Measurements from ENCODE around the gene ZHX3.
"Not testable (repeated sequence)": the region's sequence is repeated elsewhere in the genome, so short reads cannot be mapped to it uniquely, and the experiment has no call there.

Gene ZHX3

GRCh38 chr20:41242352-41242751 lies 75.2 kb downstream of the ZHX3 start:
- no peak overlapping the region for H2BK120ac ChIP-seq (ENCODE audit: low read depth, low read length)
- no peak overlapping the region for H2AK5ac ChIP-seq (ENCODE audit: low read depth, low read length)
- no peak overlapping the region for H2BK15ac ChIP-seq (ENCODE audit: low read length)
- no peaks in the 10 kb centered on the region for H3K79me1 ChIP-seq (ENCODE audit: low read depth, low read length)
- H3K9ac ChIP-seq (ENCODE audit: low read depth, low read length, poor library complexity), result no peak overlapping the region
- DNase-seq (ENCODE audit: low spot score), result no peak
- H4K8ac ChIP-seq (ENCODE audit: low read depth, low read length), result no peak overlapping the region
- H3K27me3 ChIP-seq (ENCODE audit: control insufficient read depth in 3 of 3, insufficient read depth in 3 of 3, low read depth in 1 of 3, low read length in 3 of 3), result no peaks in the 10 kb centered on the region
- no peak overlapping the region for H3K4ac ChIP-seq (ENCODE audit: low read length)
- no CpG with 5 or more reads among the region's 1 CpG for WGBS, 2 donors (ENCODE audit: extremely low coverage in 2 of 2, insufficient read length in 2 of 2, insufficient replicate concordance in 1 of 2)
- no peak overlapping the region for H3K14ac ChIP-seq (ENCODE audit: low read length)
- no peak overlapping the region for H4K91ac ChIP-seq (ENCODE audit: low read depth, low read length, poor library complexity)
- no peak overlapping the region for H2AFZ ChIP-seq (ENCODE audit: low read length)
- H3K36me3 ChIP-seq (replicated peaks in 1 of 2; ENCODE audit: control insufficient read depth in 2 of 2, insufficient read depth in 2 of 2, low read length in 2 of 2), result no peaks in the 10 kb centered on the region
- no peak overlapping the region for H3K23ac ChIP-seq (ENCODE audit: low read depth, low read length, poor library complexity)
- no peak overlapping the region for H3K4me3 ChIP-seq (ENCODE audit: low read length in 2 of 2)
- H3K4me2 ChIP-seq (ENCODE audit: insufficient read depth, low read length, poor library complexity, severe bottlenecking), result no peak overlapping the region
- peaks cover 4 to 10% of the 10 kb centered on the region in 2 donors for H3K4me1 ChIP-seq (ENCODE audit: control insufficient read depth in 2 of 2, insufficient read depth in 1 of 2, low read depth in 1 of 2, low read length in 2 of 2)
- no peak overlapping the region for H2BK5ac ChIP-seq (ENCODE audit: low read length)
- no peak overlapping the region for H2BK12ac ChIP-seq (ENCODE audit: low read length)
- H3K27ac ChIP-seq (replicated peaks; ENCODE audit: low read length), result no peak overlapping the region
- no peaks in the 10 kb centered on the region for H3K9me3 ChIP-seq (replicated peaks in 1 of 2; ENCODE audit: control insufficient read depth in 2 of 2, insufficient read depth in 1 of 2, low read depth in 1 of 2, low read length in 2 of 2)
- no peak overlapping the region for H3K18ac ChIP-seq (ENCODE audit: low read length)

GRCh38 chr20:41237233-41237632 lies 80.3 kb downstream of the ZHX3 start:
- not testable (repeated sequence) for DNase-seq (ENCODE audit: low spot score); H2BK5ac ChIP-seq (ENCODE audit: low read length); H4K8ac ChIP-seq (ENCODE audit: low read depth, low read length); H3K36me3 ChIP-seq (replicated peaks in 1 of 2; ENCODE audit: control insufficient read depth in 2 of 2, insufficient read depth in 2 of 2, low read length in 2 of 2); H3K27me3 ChIP-seq (ENCODE audit: control insufficient read depth in 3 of 3, insufficient read depth in 3 of 3, low read depth in 1 of 3, low read length in 3 of 3); H3K79me1 ChIP-seq (ENCODE audit: low read depth, low read length); H3K14ac ChIP-seq (ENCODE audit: low read length); H4K91ac ChIP-seq (ENCODE audit: low read depth, low read length, poor library complexity); H2BK12ac ChIP-seq (ENCODE audit: low read length); H3K4me1 ChIP-seq (ENCODE audit: control insufficient read depth in 2 of 2, insufficient read depth in 1 of 2, low read depth in 1 of 2, low read length in 2 of 2); H3K4me3 ChIP-seq (ENCODE audit: low read length in 2 of 2); H3K23ac ChIP-seq (ENCODE audit: low read depth, low read length, poor library complexity); H3K9me3 ChIP-seq (replicated peaks in 1 of 2; ENCODE audit: control insufficient read depth in 2 of 2, insufficient read depth in 1 of 2, low read depth in 1 of 2, low read length in 2 of 2); H3K4ac ChIP-seq (ENCODE audit: low read length); H2BK120ac ChIP-seq (ENCODE audit: low read depth, low read length); H3K9ac ChIP-seq (ENCODE audit: low read depth, low read length, poor library complexity); H3K4me2 ChIP-seq (ENCODE audit: insufficient read depth, low read length, poor library complexity, severe bottlenecking); H2BK15ac ChIP-seq (ENCODE audit: low read length); H2AFZ ChIP-seq (ENCODE audit: low read length); H2AK5ac ChIP-seq (ENCODE audit: low read depth, low read length); H3K27ac ChIP-seq (replicated peaks; ENCODE audit: low read length); H3K18ac ChIP-seq (ENCODE audit: low read length)
- no CpG with 5 or more reads among the region's 3 CpGs for WGBS, 2 donors (ENCODE audit: extremely low coverage in 2 of 2, insufficient read length in 2 of 2, insufficient replicate concordance in 1 of 2)

DNA sequence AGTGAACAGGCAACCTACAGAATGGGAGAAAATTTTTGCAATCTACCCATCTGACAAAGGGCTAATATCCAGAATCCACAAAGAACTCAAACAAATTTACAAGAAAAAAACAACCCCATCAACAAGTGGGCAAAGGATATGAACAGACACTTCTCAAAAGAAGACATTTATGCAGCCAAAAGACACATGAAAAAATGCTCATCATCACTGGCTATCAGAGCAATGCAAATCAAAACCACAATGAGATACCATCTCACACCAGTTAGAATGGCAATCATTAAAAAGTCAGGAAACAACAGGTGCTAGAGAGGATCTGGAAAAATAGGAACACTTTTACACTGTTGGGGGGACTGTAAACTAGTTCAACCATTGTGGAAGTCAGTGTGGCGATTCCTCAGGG lies 80.7 kb downstream of the ZHX3 start:
- not testable (repeated sequence) for H3K9me3 ChIP-seq (replicated peaks in 1 of 2; ENCODE audit: control insufficient read depth in 2 of 2, insufficient read depth in 1 of 2, low read depth in 1 of 2, low read length in 2 of 2); H2BK5ac ChIP-seq (ENCODE audit: low read length); H3K36me3 ChIP-seq (replicated peaks in 1 of 2; ENCODE audit: control insufficient read depth in 2 of 2, insufficient read depth in 2 of 2, low read length in 2 of 2); H2BK120ac ChIP-seq (ENCODE audit: low read depth, low read length); H3K23ac ChIP-seq (ENCODE audit: low read depth, low read length, poor library complexity); H3K18ac ChIP-seq (ENCODE audit: low read length); H3K9ac ChIP-seq (ENCODE audit: low read depth, low read length, poor library complexity); H3K14ac ChIP-seq (ENCODE audit: low read length); H2BK15ac ChIP-seq (ENCODE audit: low read length); H2AFZ ChIP-seq (ENCODE audit: low read length); H4K8ac ChIP-seq (ENCODE audit: low read depth, low read length); H3K27ac ChIP-seq (replicated peaks; ENCODE audit: low read length); H4K91ac ChIP-seq (ENCODE audit: low read depth, low read length, poor library complexity); H3K4me3 ChIP-seq (ENCODE audit: low read length in 2 of 2); DNase-seq (ENCODE audit: low spot score); H3K27me3 ChIP-seq (ENCODE audit: control insufficient read depth in 3 of 3, insufficient read depth in 3 of 3, low read depth in 1 of 3, low read length in 3 of 3); H3K4me1 ChIP-seq (ENCODE audit: control insufficient read depth in 2 of 2, insufficient read depth in 1 of 2, low read depth in 1 of 2, low read length in 2 of 2); H3K4ac ChIP-seq (ENCODE audit: low read length); H2AK5ac ChIP-seq (ENCODE audit: low read depth, low read length); H3K4me2 ChIP-seq (ENCODE audit: insufficient read depth, low read length, poor library complexity, severe bottlenecking); H2BK12ac ChIP-seq (ENCODE audit: low read length); H3K79me1 ChIP-seq (ENCODE audit: low read depth, low read length)
- no CpG with 5 or more reads among the region's 1 CpG for WGBS, 2 donors (ENCODE audit: extremely low coverage in 2 of 2, insufficient read length in 2 of 2, insufficient replicate concordance in 1 of 2)

- H2BK5ac ChIP-seq (ENCODE audit: low read length), result no peak overlapping the region
- DNase-seq (ENCODE audit: low spot score), result no peak
- no peak overlapping the region for H3K4me3 ChIP-seq (ENCODE audit: low read length in 2 of 2)
- no peak overlapping the region for H3K9ac ChIP-seq (ENCODE audit: low read depth, low read length, poor library complexity)
- no peaks in the 10 kb centered on the region for H3K9me3 ChIP-seq (replicated peaks in 1 of 2; ENCODE audit: control insufficient read depth in 2 of 2, insufficient read depth in 1 of 2, low read depth in 1 of 2, low read length in 2 of 2)
- H3K27me3 ChIP-seq (ENCODE audit: control insufficient read depth in 3 of 3, insufficient read depth in 3 of 3, low read depth in 1 of 3, low read length in 3 of 3), result no peaks in the 10 kb centered on the region
- H2BK12ac ChIP-seq (ENCODE audit: low read length), result no peak overlapping the region
- H2AK5ac ChIP-seq (ENCODE audit: low read depth, low read length), result no peak overlapping the region
- no peak overlapping the region for H3K23ac ChIP-seq (ENCODE audit: low read depth, low read length, poor library complexity)
- no peak overlapping the region for H2BK15ac ChIP-seq (ENCODE audit: low read length)
- WGBS, 2 donors (ENCODE audit: extremely low coverage in 2 of 2, insufficient read length in 2 of 2, insufficient replicate concordance in 1 of 2), result no CpG with 5 or more reads among the region's 4 CpGs
- H3K4me2 ChIP-seq (ENCODE audit: insufficient read depth, low read length, poor library complexity, severe bottlenecking), result no peak overlapping the region
- peaks cover 1 to 10% of the 10 kb centered on the region in 2 donors for H3K4me1 ChIP-seq (ENCODE audit: control insufficient read depth in 2 of 2, insufficient read depth in 1 of 2, low read depth in 1 of 2, low read length in 2 of 2)
- H2AFZ ChIP-seq (ENCODE audit: low read length), result no peak overlapping the region
- H3K36me3 ChIP-seq (replicated peaks in 1 of 2; ENCODE audit: control insufficient read depth in 2 of 2, insufficient read depth in 2 of 2, low read length in 2 of 2), result no peaks in the 10 kb centered on the region
- H3K18ac ChIP-seq (ENCODE audit: low read length), result no peak overlapping the region
- H4K8ac ChIP-seq (ENCODE audit: low read depth, low read length), result no peak overlapping the region
- H3K14ac ChIP-seq (ENCODE audit: low read length), result no peak overlapping the region
- H4K91ac ChIP-seq (ENCODE audit: low read depth, low read length, poor library complexity), result no peak overlapping the region
- no peak overlapping the region for H3K27ac ChIP-seq (replicated peaks; ENCODE audit: low read length)
- no peak overlapping the region for H2BK120ac ChIP-seq (ENCODE audit: low read depth, low read length)
- H3K79me1 ChIP-seq (ENCODE audit: low read depth, low read length), result no peaks in the 10 kb centered on the region
- H3K4ac ChIP-seq (ENCODE audit: low read length), result no peak overlapping the region
These were observed 83.0 kb downstream of the ZHX3 start for GRCh38 chr20:41234546-41234945.
